C4-2B (cell line): ENCODE measurements around the gene PNMA1.

Source experiments
- H3K27ac ChIP-seq: fragments of 450-650 bp; 2 replicates; pipeline ENCODE4 v1.5.1; 2017
- CTCF ChIP-seq: fragments of 450-650 bp; conservative IDR thresholded peaks from 2 replicates; pipeline ENCODE4 v1.5.1; 2017; ENCODE audit warnings: mild to moderate bottlenecking
- ZFX ChIP-seq: fragments of 450-650 bp; IDR thresholded peaks from 2 replicates; pipeline ENCODE4 v1.6.1; 2017

PNMA1 gene

GRCh38 chr14:73723406-73723796 is 9.2 kb upstream of the PNMA1 start:
- H3K27ac ChIP-seq, result no peak overlapping the region
- TF ChIP-seq CTCF (no peak), ZFX (no peak)

GRCh38 chr14:73722581-73722980 is 8.4 kb upstream of the PNMA1 start:
- no peak for TF ChIP-seq CTCF
- TF ChIP-seq ZFX, result no peak
- no peak overlapping the region for H3K27ac ChIP-seq

- TF ChIP-seq CTCF, result no peak
- TF ChIP-seq ZFX, result no peak
- H3K27ac ChIP-seq, result no peak overlapping the region
These were observed 7.1 kb upstream of the PNMA1 start for GRCh38 chr14:73721101-73721821.

- no peak overlapping the region for H3K27ac ChIP-seq
- TF ChIP-seq ZFX, result no peak
These were observed 6.5 kb upstream of the PNMA1 start for GRCh38 chr14:73720636-73721035.

- TF ChIP-seq ZFX (no peak), CTCF (no peak)
- no peak overlapping the region for H3K27ac ChIP-seq
These were observed 5.6 kb upstream of the PNMA1 start for GRCh38 chr14:73719791-73720190.

- H3K27ac ChIP-seq, result no peak overlapping the region
- TF ChIP-seq CTCF (no peak), ZFX (no peak)
These were observed 5.2 kb upstream of the PNMA1 start for GRCh38 chr14:73719361-73719760.

GRCh38 chr14:73718418-73719251 is 4.5 kb upstream of the PNMA1 start:
- no peak for TF ChIP-seq CTCF
- no peak for TF ChIP-seq ZFX
- no peak overlapping the region for H3K27ac ChIP-seq
